ENCODE measurements around the gene PTPRD. TPM values are rescaled to one million over a fixed set of nuclear protein-coding genes. Genes with fewer than 3 reads are reported as not detected.

The PTPRD gene
- total and polyA plus RNA-seq, 7 experiments from 2014 or later: 0.71 TPM; not detected in 6

DNA sequence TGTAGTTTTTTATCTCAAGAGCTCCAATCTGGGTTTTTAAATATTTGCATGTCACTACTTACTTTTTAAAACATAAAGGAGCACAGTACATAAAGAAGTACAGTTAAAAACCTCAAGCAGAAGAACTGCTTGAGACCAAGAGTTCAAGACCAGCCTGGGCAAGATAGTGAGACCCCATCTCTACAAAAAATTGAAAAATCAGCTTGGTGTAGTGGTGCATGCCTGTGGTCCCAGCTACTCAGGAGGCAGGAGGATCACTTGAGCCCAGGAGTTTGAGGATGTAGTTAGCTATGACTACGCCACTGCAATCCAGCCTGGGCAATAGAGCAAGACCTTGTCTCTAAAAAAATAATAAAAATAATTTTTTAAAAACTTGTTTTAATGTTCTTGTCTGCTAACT is 1840.5 kb downstream of the PTPRD start:
- no peak for ATAC-seq

DNA sequence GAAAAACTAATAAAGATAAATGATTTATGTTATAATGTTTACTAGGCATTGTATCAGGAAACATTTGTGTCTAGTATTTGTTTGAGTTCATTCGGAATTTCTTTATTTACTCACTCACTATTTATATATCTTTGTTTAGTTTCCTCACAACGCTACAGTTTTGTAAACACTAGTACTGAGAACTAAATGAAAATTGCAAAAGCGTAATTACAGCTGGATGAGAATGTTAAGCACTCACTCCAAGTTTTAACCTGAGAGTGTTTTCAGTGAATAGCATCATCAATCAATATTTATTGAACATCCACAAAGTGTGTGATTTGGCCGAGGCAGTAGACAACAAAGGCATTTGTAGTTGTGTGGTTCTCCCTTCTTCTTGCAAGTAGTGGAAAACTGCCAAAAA is 1843.6 kb downstream of the PTPRD start:
- CTCF ChIA-PET: no interaction called here
- no peak for DNase-seq
- no peak overlapping the region for H3K27ac Mint-ChIP-seq

More for the DNA sequence above, 1840.5 kb downstream of the PTPRD start:
- POLR2A ChIA-PET: no interaction called here
- Mint-ChIP-seq H3K36me3 (no peaks in the 10 kb centered on the region), H3K4me3 (no peak overlapping the region), H3K4me1 (no peaks in the 10 kb centered on the region), H3K27me3 (no peaks in the 10 kb centered on the region), H3K27ac (no peak overlapping the region), H3K9me3 (no peaks in the 10 kb centered on the region)
- Histone ChIP-seq H3K27me3 (ENCODE audit: control insufficient read depth in 2 of 2, insufficient read depth in 2 of 2, low read length in 2 of 2) (no peaks in the 10 kb centered on the region), H3K4me3 (ENCODE audit: low read length) (no peak overlapping the region), H3K36me3 (ENCODE audit: control insufficient read depth in 2 of 3, insufficient read depth in 3 of 3, low read length in 3 of 3) (no peaks in the 10 kb centered on the region), H3K27ac (ENCODE audit: low read depth, low read length) (no peak overlapping the region), H3K4me1 (ENCODE audit: control insufficient read depth in 2 of 2, insufficient read depth in 2 of 2, low read length in 2 of 2) (no peaks in the 10 kb centered on the region), H3K9me3 (ENCODE audit: control insufficient read depth in 2 of 3, low read length in 3 of 3) (no peaks in the 10 kb centered on the region)
- no peak for DNase-seq
- intact Hi-C loops (cut with micrococcal nuclease): no loop called here
- CTCF ChIA-PET: no interaction called here

DNA sequence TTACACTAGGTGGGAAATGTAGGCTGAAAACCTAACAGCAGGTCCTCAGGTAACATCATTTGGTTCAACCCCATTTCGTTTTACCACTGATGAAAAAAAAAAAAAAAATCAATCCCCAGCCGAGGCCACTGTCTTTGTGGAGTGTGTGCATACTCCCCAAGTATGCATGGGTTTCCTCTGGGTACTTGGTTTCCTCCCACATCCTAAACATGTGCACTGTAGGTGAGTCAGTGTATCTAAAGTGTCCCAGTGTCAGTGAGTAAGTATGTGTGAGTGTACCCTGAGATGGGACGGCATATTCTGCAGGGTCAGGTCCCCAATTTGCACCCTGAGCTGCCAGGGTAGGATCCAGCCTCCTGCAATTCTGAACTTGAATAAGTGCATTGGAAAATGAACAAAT is 1846.7 kb downstream of the PTPRD start:
- Histone ChIP-seq H3K9me3 (ENCODE audit: control insufficient read depth in 2 of 3, low read length in 3 of 3) (no peaks in the 10 kb centered on the region), H3K4me3 (ENCODE audit: low read length) (no peak overlapping the region), H3K27me3 (ENCODE audit: control insufficient read depth in 2 of 2, insufficient read depth in 2 of 2, low read length in 2 of 2) (no peaks in the 10 kb centered on the region), H3K36me3 (ENCODE audit: control insufficient read depth in 2 of 3, insufficient read depth in 3 of 3, low read length in 3 of 3) (no peaks in the 10 kb centered on the region), H3K27ac (ENCODE audit: low read depth, low read length) (no peak overlapping the region), H3K4me1 (ENCODE audit: control insufficient read depth in 2 of 2, insufficient read depth in 2 of 2, low read length in 2 of 2) (no peaks in the 10 kb centered on the region)
- ATAC-seq: no peak
- no peaks in the 10 kb centered on the region for H3K9me3 Mint-ChIP-seq
- no peaks in the 10 kb centered on the region for H3K27me3 Mint-ChIP-seq
- no peak overlapping the region for H3K4me3 Mint-ChIP-seq
- POLR2A ChIA-PET: no interaction called here
- no peak overlapping the region for H3K27ac Mint-ChIP-seq
- CTCF ChIA-PET: no interaction called here
- H3K4me1 Mint-ChIP-seq: no peaks in the 10 kb centered on the region
- DNase-seq: no peak
- H3K36me3 Mint-ChIP-seq: no peaks in the 10 kb centered on the region
- intact Hi-C loops (cut with micrococcal nuclease): no loop called here

More for the DNA sequence above, 1843.6 kb downstream of the PTPRD start:
- POLR2A ChIA-PET: no interaction called here
- Mint-ChIP-seq H3K27me3 (no peaks in the 10 kb centered on the region), H3K36me3 (no peaks in the 10 kb centered on the region), H3K4me1 (no peaks in the 10 kb centered on the region), H3K9me3 (no peaks in the 10 kb centered on the region), H3K4me3 (no peak overlapping the region)
- Histone ChIP-seq H3K27me3 (ENCODE audit: control insufficient read depth in 2 of 2, insufficient read depth in 2 of 2, low read length in 2 of 2) (no peaks in the 10 kb centered on the region), H3K27ac (ENCODE audit: low read depth, low read length) (no peak overlapping the region), H3K36me3 (ENCODE audit: control insufficient read depth in 2 of 3, insufficient read depth in 3 of 3, low read length in 3 of 3) (no peaks in the 10 kb centered on the region), H3K4me3 (ENCODE audit: low read length) (no peak overlapping the region), H3K9me3 (ENCODE audit: control insufficient read depth in 2 of 3, low read length in 3 of 3) (no peaks in the 10 kb centered on the region), H3K4me1 (ENCODE audit: control insufficient read depth in 2 of 2, insufficient read depth in 2 of 2, low read length in 2 of 2) (no peaks in the 10 kb centered on the region)
- no peak for ATAC-seq
- intact Hi-C loops (cut with micrococcal nuclease): no loop called here

DNA sequence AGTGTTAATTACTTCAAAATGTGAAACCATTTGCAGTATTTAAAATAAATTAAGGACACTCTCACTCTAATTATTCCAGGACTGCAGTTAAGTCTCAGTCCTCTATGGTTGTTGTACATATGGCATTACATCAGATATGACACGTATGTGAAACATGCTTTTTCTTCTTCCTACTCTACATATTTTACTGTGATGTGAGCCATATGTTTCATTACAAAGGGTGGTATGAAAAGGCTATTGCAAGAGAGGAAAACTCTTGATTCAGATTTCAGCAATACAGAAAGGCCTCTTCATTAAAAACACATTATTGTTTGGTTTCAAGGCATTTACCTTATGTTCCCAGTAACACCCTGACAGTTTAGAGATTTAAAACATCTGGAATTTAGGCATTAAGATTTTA is 1848.8 kb downstream of the PTPRD start:
- no peak overlapping the region for H3K4me3 ChIP-seq (ENCODE audit: low read length)
- no peaks in the 10 kb centered on the region for H3K9me3 ChIP-seq (ENCODE audit: control insufficient read depth in 2 of 3, low read length in 3 of 3)
- DNase-seq (no peak), ATAC-seq (no peak)
- H3K36me3 Mint-ChIP-seq: no peaks in the 10 kb centered on the region
- ChIA-PET CTCF (no interaction called here), POLR2A (no interaction called here)
- H3K4me1 ChIP-seq (ENCODE audit: control insufficient read depth in 2 of 2, insufficient read depth in 2 of 2, low read length in 2 of 2): no peaks in the 10 kb centered on the region
- intact Hi-C loops (cut with micrococcal nuclease): no loop called here
- no peak overlapping the region for H3K4me3 Mint-ChIP-seq
- peaks cover 0 to 2% (median 0%) of the 10 kb centered on the region in 11 donors for H3K9me3 Mint-ChIP-seq
- H3K36me3 ChIP-seq (ENCODE audit: control insufficient read depth in 2 of 3, insufficient read depth in 3 of 3, low read length in 3 of 3): no peaks in the 10 kb centered on the region
- no peak overlapping the region for H3K27ac Mint-ChIP-seq
- no peaks in the 10 kb centered on the region for H3K27me3 Mint-ChIP-seq
- H3K4me1 Mint-ChIP-seq: no peaks in the 10 kb centered on the region
- no peaks in the 10 kb centered on the region for H3K27me3 ChIP-seq (ENCODE audit: control insufficient read depth in 2 of 2, insufficient read depth in 2 of 2, low read length in 2 of 2)
- H3K27ac ChIP-seq (ENCODE audit: low read depth, low read length): no peak overlapping the region

DNA sequence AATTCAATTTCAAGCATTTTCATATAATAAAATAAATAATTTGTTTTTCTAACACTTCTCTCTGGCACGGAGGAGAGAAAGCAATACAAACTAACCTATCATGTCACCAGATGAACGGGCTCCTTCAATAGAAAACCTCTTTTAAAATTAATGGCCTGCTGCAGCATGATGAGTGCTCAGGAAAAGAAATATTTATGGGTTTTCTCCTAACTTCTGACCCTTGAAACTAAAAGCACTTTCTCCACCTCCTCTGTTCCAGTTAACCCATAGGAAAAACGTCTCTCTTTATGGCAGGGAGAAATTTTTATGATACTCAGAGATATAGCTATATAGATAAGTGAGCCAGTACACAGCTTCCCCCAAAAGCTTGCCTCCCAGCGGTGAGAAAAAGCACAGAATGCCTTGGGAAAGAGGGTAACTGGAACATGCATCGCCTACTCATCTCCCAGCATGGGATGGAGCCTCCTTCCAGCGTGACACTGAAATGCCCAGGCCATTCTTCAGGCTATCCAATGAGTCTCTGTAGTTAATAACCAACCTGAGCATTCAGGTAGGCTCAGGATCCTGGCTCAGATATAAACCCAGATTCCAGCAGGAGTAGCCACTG is 1850.2 kb downstream of the PTPRD start:
- no peaks in the 10 kb centered on the region for H3K9me3 ChIP-seq (ENCODE audit: control insufficient read depth in 2 of 3, low read length in 3 of 3)
- no peaks in the 10 kb centered on the region for H3K4me1 Mint-ChIP-seq
- H3K36me3 Mint-ChIP-seq: no peaks in the 10 kb centered on the region
- H3K36me3 ChIP-seq (ENCODE audit: control insufficient read depth in 2 of 3, insufficient read depth in 3 of 3, low read length in 3 of 3): no peaks in the 10 kb centered on the region
- peaks cover 0 to 2% (median 0%) of the 10 kb centered on the region in 11 donors for H3K9me3 Mint-ChIP-seq
- no peak overlapping the region for H3K27ac ChIP-seq (ENCODE audit: low read depth, low read length)
- no peak overlapping the region for H3K4me3 ChIP-seq (ENCODE audit: low read length)
- ATAC-seq (no peak), DNase-seq (no peak)
- intact Hi-C loops (cut with micrococcal nuclease): no loop called here
- H3K27ac Mint-ChIP-seq: no peak overlapping the region
- ChIA-PET POLR2A (no interaction called here), CTCF (no interaction called here)
- no peaks in the 10 kb centered on the region for H3K4me1 ChIP-seq (ENCODE audit: control insufficient read depth in 2 of 2, insufficient read depth in 2 of 2, low read length in 2 of 2)
- no peaks in the 10 kb centered on the region for H3K27me3 ChIP-seq (ENCODE audit: control insufficient read depth in 2 of 2, insufficient read depth in 2 of 2, low read length in 2 of 2)
- H3K27me3 Mint-ChIP-seq: no peaks in the 10 kb centered on the region
- H3K4me3 Mint-ChIP-seq: no peak overlapping the region

DNA sequence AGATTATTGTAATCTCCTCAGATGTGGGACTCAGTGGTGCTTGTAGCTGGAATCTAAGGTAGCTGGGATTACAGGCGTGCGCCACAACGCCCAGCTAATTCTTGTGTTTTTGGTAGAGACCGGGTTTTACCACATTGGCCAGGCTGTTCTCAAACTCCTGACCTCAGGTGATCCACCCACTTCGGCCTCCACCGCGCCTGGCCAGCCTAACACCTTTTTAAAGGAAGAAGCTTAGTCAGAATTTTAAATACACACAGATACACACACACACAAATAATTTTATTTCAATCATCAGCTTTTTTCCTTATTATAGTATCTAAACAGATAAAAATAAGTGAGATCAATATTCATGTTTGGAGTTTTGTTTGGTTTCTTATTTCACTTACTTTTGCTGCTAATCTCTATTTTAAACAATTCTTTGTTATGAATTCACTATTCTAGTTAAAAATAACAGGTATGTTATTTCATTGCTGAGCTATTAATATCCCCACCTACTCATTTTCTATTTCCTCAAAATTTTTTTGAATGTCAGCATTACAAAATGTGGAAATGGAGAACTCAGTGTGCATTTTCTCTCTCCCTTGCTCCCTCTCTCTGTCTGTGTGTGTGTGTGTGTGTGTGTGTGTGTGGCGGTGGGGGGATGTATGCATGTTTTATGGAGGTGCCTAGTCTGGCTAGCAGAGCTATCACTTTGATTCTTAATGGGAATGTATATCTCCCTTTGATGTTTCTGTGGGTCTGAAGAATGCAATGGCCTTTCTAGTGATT is 1852.6 kb downstream of the PTPRD start:
- H3K4me1 Mint-ChIP-seq: no peaks in the 10 kb centered on the region
- Histone ChIP-seq H3K27ac (ENCODE audit: low read depth, low read length) (no peak overlapping the region), H3K4me1 (ENCODE audit: control insufficient read depth in 2 of 2, insufficient read depth in 2 of 2, low read length in 2 of 2) (no peaks in the 10 kb centered on the region), H3K9me3 (ENCODE audit: control insufficient read depth in 2 of 3, low read length in 3 of 3) (no peaks in the 10 kb centered on the region), H3K36me3 (ENCODE audit: control insufficient read depth in 2 of 3, insufficient read depth in 3 of 3, low read length in 3 of 3) (no peaks in the 10 kb centered on the region), H3K27me3 (ENCODE audit: control insufficient read depth in 2 of 2, insufficient read depth in 2 of 2, low read length in 2 of 2) (no peaks in the 10 kb centered on the region), H3K4me3 (ENCODE audit: low read length) (no peak overlapping the region)
- H3K9me3 Mint-ChIP-seq: peaks cover 0 to 2% (median 0%) of the 10 kb centered on the region in 11 donors
- intact Hi-C loops (cut with micrococcal nuclease): no loop called here
- ATAC-seq (no peak), DNase-seq (no peak)
- CTCF ChIA-PET: no interaction called here
- H3K27me3 Mint-ChIP-seq: no peaks in the 10 kb centered on the region
- POLR2A ChIA-PET: no interaction called here
- no peak overlapping the region for H3K4me3 Mint-ChIP-seq
- H3K36me3 Mint-ChIP-seq: no peaks in the 10 kb centered on the region
- H3K27ac Mint-ChIP-seq: no peak overlapping the region

DNA sequence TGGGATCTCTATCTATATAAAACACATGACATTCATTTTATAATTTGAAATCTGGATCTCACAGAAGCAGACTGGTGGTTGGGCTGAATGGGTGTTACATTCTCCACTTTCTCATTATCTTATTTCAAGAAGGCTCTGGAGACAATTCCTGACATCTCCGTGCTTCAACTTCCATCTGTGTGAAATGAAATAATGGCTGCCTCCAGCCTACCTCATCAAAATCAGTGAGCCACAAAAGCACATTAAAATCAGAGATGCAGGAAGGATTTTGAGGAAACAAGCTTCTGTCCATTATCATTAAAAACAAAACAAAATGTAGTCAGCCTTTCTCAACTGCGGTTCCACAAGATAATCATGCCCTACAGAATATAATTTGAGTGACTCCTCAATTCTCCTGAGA is 1854.9 kb downstream of the PTPRD start:
- Histone ChIP-seq H3K9me3 (ENCODE audit: control insufficient read depth in 2 of 3, low read length in 3 of 3) (no peaks in the 10 kb centered on the region), H3K36me3 (ENCODE audit: control insufficient read depth in 2 of 3, insufficient read depth in 3 of 3, low read length in 3 of 3) (no peaks in the 10 kb centered on the region), H3K4me3 (ENCODE audit: low read length) (no peak overlapping the region), H3K27ac (ENCODE audit: low read depth, low read length) (no peak overlapping the region), H3K4me1 (ENCODE audit: control insufficient read depth in 2 of 2, insufficient read depth in 2 of 2, low read length in 2 of 2) (no peaks in the 10 kb centered on the region), H3K27me3 (ENCODE audit: control insufficient read depth in 2 of 2, insufficient read depth in 2 of 2, low read length in 2 of 2) (no peaks in the 10 kb centered on the region)
- Mint-ChIP-seq H3K27ac (no peak overlapping the region), H3K27me3 (no peaks in the 10 kb centered on the region), H3K4me3 (no peak overlapping the region), H3K36me3 (no peaks in the 10 kb centered on the region), H3K4me1 (no peaks in the 10 kb centered on the region), H3K9me3 (peaks cover 0 to 2% (median 0%) of the 10 kb centered on the region in 11 donors)
- POLR2A ChIA-PET: interaction anchor here (0.6 kb wide), 1 partner anchor 1274 kb away, joined by 4 read pairs; no protein-coding TSS in a partner anchor
- CTCF ChIA-PET: no interaction called here
- ATAC-seq (no peak), DNase-seq (no peak)
- intact Hi-C loops (cut with micrococcal nuclease): no loop called here
